HG02885 (cell line): ENCODE data around the gene CCDC159.
"Not testable (repeated sequence)": the region's sequence is repeated elsewhere in the genome, so short reads cannot be mapped to it uniquely, and the experiment has no call there.

ENCODE experiments used
- ATAC-seq: cut with Tn5 transposase; IDR thresholded peaks from one replicate; pipeline ENCODE4 v1.9.1; 2021; ENCODE audit warnings: mild to moderate bottlenecking; ENCODE audit not compliant: unreplicated experiment, poor library complexity

The CCDC159 gene

DNA sequence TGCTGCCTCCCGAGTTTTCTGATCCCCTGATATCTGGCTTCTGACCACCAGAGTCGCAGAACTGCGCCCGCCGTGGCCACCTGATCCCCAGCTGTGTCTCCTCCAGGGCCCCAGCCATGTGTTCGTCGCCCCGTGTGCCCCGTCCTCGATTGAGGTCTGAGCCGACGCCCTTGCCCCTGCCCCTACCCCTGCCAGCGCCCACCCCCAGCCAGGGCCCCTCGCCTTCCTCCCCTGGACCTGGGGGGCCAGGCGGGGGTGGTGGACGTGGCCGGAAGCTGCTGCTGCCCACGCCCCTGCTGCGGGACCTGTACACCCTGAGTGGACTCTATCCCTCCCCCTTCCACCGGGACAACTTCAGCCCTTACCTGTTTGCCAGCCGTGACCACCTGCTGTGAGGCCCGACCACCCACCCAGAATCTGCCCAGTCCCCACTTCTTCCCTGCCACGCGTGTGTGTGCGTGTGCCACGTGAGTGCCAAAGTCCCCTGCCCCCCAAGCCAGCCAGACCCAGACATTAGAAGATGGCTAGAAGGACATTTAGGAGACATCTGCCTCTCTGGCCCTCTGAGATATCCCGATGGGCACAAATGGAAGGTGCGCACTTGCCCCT, 18.1 kb downstream of the CCDC159 start:
- ATAC-seq, result no peak

DNA sequence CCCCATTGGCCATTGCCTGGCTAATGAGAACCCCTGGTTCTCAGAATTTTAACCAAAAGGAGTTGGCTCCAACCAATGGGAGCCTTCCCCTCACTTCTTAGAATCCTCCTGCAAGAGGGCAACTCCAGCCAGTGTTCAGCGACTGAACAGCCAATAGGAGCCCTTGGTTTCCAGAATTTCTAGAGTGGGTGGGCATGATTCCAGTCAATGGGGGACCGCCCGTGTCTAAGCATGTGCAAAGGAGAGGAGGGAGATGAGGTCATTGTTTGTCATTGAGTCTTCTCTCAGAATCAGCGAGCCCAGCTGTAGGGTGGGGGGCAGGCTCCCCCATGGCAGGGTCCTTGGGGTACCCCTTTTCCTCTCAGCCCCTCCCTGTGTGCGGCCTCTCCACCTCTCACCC, 18.6 kb downstream of the CCDC159 start:
- ATAC-seq, result no peak

DNA sequence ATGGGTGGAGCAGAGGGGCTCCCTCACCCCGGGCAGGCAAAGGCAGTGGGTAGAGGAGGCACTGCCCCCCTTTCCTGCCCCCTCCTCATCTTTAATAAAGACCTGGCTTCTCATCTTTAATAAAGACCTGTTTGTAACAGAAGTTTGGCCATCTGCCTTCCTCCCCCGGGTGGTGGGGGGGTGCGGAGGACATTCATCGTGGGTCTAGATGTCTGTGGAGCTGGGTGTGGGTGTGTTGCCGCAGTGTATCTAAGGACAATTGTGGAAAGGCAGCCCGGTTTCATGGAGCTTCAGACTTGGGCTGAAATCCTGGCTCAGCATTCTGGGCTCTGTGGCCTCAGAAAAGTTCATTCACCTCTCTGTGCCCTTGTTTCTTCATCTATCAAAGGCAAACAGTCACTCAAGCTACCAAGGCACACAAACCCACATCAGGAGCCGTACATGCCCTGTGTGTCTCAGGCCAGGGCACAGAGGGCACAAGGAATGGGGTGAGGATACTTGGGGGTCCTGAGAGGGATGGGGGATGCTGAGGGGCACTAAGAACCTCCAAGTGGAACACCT, 19.3 kb downstream of the CCDC159 start:
- ATAC-seq, result no peak

DNA sequence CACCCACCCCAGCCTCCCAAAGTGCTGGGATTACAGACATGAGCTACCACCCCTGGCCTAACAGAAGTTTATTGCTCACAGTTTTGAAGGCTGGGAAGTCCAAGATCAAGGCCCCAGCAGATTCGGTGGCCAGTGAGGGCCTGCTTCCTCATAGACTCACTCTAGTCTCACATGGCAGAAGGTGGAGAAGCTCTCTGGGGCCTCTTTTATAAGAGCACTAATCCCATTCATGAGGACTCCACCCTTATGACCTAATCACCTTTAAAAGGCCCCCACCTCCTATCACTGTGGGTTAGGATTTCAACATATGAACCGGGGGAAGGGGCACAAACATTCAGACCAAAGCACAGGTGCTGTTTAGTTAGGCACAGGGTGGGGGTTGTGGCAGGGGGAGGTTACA, 21.2 kb downstream of the CCDC159 start:
- ATAC-seq, result no peak

DNA sequence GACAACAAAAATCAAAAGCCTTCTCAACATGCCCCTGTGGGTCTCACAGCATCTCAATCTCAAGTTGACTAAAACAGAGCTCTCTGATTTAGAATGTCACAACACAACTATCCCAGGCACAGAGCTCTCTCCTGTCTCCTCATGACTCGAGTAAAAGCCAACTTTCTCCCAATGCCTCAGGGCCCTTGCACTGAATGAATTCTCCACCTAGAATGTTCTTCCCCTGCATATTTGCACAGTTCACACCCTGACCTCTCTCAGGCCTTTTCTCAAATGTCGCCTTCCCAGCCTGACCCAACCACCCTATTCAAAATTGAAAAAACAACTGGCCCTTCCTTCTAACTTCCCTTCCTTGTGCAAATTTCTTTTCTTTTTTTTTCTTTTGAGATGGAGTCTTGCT, 24.4 kb downstream of the CCDC159 start:
- ATAC-seq, result no peak

DNA sequence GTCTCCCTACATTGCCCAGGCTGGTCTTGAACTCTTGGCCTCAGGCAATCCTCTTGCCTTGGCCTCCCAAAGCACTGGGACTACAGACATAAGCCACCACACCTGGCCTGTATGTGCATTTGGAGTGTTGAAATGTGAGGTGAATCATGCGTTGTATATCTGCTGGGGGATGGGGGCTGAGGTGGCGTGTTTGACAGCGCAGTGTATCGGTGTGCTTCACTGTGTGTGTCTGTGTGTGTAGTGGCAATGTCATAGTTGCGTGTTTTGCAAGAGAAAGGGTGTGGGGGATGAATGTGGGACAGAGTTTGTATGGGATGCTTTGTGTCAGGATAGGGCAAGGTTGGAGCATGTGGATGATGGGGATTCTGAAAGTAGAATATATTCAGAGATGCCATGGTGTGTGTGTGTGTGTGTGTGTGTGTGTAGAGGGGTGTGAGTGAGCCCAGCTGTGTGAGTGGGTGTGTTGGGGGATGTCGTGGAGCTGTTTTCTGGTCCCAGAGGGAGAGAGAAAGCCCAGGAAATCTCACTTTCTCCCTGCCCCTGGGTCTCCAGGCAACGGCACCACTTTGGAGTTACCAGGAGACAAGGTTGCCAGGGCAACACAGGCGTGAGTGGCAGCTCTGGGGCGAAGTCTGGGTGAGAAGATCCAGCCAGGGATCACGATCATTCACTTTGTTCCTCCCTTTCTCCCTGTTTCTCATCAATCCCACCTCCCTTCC, 27.0 kb downstream of the CCDC159 start:
- no peak for ATAC-seq

DNA sequence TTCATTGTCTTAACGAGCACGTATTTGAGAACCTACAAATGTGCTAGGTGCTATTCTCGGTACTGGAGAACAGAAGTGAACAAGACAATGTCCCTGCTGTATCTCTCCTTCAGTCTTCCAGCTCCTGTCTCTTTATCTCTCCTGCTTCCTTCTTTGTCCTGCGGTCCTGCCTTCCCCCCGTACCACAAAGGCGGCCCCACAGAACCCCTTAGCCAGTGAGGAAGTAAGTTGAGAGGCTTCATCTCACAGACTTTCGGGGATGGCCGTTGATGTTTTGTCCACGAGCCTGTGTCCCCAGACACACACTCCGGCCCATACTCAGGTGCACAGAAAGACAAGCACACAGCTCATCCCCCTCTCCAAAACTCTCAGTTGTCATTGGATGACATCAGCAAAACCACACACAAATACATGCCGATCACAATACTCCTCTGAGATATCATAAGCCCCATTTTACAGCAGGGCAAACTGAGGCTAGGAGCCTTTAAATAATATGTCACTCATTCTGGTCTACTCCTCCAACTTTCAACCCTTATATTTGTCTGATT, 27.6 kb downstream of the CCDC159 start:
- ATAC-seq, result no peak

DNA sequence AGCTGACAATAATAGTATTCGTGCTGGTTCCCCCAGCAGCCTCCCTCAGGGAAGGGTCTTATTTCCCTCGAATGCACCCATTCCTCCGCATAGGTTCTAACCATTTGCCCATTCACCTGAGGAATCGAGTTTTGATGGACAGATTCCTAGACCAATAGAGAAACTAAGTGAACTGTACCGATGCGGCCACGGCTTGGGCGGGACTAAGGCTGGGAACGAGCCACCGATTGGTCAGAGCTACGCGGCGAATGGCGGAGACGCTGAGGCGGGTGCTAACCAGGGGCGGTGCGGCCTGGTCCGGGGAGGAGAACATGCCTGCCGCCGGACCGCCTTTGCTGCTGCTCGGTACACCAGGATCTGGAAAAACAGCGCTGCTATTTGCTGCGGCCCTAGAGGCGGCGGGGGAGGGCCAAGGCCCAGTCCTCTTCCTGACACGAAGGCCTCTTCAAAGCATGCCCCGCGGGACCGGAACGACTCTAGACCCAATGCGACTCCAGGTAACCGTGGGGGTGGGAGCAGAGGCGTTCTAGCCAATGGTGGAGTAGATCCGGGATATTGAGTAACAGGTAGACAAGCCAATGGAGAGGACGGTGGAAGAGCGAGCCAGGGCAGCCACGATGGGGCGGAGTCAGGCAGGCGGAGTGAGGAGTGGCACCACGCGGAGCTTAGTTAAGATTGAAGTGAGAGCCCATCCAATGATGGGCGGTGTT, 28.3 kb downstream of the CCDC159 start, which contains the start of gene SWSAP1:
TSS of gene SWSAP1 (plus strand) at position 234 of the 710 bp plus-strand sequence. CDS start at position 249, 15 bp downstream.
- peak; percentile 86 for ATAC-seq

DNA sequence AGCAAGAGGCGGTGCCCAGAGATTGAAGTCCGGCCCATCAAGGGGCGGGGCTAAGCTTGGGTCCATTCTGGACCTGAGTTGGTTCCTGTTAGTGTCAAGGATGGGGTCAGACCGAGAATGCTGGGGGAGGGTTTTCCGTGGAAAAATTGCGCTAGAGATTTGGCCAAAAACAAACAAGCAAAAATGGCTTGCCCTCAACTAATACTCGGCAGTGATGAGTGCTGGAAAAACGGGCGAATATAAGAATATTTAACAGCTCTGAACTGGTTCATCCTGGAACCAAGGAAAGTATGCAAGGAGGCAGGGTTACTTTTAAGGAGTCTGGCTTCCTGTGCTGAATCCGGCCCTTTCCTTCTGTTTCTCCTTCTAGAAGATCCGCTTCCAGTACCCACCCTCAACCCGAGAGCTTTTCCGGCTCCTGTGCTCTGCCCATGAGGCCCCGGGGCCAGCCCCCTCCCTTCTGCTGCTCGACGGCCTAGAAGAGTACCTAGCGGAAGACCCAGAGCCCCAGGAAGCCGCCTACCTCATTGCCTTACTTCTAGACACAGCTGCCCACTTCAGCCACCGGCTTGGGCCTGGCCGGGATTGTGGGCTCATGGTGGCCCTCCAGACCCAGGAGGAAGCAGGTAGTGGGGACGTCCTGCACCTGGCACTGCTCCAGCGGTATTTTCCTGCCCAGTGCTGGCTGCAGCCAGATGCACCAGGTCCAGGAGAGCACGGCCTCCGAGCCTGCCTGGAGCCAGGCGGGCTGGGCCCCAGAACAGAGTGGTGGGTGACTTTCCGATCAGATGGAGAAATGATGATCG, 29.0 kb downstream of the CCDC159 start:
- ATAC-seq, result no peak

DNA sequence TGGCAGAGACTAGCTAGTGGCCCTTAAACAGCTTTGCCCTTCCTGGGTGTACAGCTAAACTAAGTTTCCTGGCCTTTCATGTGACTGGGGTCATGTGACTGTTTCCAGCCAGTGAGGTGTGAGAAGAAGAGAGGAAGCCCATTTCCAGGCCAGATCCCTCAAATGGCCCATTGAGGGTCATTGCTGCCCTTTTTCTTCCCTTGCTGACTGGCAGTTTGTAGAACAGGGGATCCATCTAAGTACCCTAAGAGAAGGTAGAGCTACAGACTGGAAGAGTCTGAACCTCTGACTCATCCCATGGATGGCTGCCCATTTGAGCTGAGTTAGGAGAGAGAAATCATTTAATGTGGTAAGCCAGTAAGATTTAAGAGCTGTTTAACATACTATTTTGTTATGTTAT, 30.9 kb downstream of the CCDC159 start:
- no peak for ATAC-seq

DNA sequence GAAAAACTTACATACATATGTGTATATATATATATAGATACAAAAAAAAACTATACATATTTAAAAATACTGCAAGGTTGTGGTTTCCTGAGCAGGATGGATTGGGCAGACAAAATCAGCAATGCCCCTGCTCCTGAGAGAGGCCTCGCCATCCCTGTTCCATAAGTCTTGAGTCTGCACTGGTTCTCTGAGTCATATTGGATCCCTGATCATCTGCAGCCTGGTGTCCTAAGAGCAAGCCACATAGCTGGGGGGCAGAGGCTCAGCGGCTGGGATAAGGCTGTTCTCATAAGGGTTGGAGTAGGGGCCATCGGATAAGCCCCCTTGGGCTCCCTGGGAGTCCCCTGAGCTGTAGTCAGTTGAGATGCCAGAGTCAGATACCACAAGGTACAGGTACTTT, 31.4 kb downstream of the CCDC159 start:
- ATAC-seq, result no peak

DNA sequence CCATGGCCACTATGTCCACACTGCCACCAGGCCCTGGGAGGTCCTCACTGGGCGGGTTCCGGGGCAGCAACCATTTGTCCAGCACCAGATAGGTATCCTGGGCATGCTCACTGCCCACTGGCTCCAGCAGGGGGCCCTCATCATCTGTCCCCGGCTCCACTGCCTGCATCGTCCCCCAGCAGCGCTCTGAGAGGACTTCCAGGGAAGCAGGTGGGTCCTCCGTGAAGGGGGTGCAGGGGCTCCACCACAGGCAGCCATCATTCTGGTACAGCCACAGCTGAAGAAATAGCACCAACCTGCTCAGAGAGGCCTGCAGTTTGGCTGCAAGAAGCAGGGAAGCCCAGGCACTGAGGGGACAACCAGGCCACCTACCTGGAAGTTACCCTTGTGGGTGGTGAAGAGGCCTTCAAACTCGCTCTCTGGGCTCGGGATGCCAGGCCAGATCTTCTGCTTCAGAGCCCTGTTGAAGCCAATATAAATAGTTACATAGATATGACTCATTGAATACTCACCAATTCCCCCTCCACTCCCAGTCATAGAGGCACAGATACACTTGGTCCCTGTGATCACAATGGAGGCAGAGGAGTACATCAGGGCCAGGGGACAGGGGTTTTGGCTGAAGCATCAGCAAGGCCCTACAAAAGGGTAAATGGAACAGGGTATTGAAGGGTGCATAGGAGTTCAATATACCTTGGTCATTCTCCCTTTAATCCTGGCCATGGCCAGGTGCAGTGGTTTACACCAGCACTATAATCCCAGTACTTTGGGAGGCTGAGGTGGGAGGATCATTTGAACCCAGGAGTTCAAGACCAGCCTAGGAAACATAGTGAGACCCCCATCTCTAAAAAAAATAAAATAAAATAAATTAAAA, 32.2 kb downstream of the CCDC159 start:
- no peak for ATAC-seq

DNA sequence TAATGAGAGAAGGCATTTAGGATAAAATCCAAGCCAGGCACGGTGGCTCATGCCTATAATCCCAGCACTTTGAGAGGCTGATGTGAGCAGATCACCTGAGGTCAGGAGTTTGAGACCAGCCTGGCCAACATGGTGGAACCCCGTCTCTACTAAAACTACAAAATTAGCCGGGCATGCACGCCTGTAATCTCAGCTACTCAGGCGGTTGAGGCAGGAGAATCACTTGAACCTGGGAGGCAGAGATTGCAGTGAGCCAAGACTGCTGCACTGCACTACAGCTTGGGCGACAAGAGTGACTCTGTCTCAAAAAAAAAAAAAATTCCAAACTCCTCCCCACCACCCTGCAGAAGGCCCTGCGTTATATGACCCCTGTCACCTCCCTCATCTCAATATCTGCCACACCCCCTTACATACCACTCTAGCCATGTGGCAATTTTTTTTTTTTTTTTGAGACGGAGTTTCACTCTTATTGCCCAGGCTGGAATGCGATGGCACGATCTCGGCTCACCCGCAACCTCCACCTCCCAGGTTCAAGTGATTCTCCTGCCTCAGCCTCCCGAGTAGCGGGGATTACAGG, 33.0 kb downstream of the CCDC159 start:
- ATAC-seq, result not testable (repeated sequence)

DNA sequence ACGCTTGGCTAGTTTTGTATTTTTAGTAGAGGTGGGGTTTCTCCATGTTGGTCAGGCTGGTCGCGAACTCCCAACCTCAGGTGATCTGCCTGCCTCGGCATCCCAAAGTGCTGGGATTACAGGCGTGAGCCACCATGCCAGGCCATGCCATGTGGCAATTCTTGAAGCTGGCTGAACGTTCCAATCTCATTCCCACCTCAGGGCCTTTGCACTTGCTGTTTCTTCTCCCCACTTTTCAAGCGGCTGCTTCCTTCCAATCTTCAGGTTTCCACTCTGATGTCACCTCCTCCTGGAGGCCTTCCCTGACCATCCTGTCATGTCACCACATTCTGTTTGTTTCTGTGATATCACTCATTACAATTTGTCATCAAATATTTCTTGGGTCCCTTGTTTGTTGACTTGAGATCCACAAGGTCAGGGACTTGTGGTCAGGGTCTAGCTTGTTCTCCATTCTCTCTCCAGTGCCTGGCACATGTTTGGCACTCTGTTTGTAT, 33.6 kb downstream of the CCDC159 start:
- ATAC-seq, result no peak

DNA sequence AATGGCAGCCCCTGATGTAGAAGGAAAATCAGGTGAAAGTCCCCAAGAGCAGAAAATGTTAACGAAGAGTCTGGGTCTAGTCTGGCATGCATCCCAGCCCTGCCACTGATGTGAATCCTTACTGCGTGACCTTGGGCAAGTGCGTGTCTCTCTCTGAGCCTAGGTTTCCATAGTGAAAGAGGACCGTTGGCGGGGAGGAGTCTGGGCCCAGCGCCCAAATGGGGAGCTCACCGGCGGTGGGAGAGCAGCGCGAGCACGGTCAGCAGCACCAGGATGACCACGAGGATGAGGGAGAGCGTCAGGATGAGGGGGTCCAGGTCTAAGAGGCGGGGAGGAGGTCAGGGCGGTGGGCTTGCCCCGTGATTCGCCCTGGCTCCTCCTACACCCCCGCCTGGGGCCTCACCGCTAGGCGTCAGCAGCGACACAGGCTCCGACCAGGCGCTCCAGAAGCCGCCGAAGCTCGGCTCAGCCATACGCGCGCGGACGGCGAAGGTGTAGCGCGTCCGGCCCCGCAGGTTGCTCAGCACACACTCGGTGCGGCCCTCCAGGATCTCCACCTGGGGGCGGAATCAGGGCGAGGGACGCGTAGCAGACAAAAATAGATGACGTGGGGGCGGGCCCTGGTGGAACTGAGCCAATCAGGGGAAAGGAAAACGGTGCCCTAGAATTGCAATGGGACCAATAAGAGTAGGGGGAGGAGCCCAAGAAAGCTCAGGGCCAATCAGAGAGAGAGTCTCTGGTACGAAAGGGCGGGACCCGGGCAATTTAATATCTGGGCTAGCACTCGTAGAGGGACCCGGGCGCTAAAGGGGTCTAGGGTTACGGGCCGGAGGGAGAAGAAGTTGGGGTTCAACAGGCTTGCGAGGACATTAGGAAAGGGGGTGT, 34.6 kb downstream of the CCDC159 start:
- ATAC-seq, result peak; percentile 83

DNA sequence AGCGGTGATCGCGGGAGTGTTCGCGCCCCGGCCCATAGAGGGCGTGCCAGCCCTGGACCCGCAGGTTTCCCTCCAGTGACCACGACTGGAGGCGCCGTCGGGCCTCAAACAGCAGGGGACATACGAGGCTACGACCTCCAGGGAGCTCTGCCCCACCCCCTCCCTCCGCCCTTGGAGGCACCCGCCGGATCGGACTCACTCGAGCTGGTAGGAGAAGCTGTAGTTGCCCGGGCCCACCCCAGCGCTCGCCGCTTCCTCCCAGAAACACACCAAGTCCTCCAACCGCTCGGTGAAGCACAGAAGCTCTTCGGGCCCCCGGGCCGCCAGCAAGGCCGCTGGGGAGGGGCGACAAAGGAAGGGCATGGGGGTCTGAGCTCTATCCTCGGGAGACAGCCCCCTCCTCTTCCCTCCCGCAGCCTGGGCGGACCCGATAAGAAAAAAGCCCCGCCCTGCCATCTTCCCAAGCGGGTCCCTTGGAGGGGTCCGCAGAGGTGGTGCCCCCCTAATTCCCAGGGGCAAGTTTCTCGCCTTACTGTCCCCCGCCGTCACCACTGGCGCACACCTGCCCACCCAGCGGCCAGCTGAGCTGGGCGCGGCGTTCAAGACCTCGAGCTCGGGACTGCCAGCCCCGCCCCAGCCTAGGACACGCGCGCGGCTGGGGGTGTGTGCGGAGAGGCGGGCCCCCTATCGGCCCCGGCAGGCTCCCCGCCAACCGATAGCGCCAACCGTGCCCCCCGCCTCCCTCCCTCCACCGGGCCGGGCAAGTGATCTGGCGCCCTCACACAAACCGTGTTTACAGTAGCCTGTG, 36.8 kb downstream of the CCDC159 start:
- no peak for ATAC-seq

DNA sequence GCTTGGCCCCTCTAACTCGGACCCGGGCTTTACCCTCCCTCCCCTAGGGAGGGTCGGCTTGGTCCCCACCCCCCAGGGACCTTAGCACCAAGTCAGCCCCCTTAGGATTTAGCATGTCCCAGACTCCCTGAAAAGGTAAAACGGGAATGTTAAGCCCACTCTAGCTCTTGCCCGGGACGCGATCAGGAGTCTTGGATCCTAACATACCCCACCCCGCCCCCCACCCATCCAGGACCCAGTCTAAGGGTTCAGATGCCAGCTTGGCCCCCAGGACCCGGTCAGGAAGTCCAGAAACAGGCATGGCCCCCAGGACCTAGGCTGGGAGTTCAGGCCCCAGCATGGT, 37.4 kb downstream of the CCDC159 start:
- no peak for ATAC-seq
